GM18519 (cell line): Measurements from ENCODE around the gene TMEM223.
"Not testable (repeated sequence)": the region's sequence is repeated elsewhere in the genome, so short reads cannot be mapped to it uniquely, and the experiment has no call there.

ENCODE experiments used
- ATAC-seq: cut with Tn5 transposase; IDR thresholded peaks from one replicate; pipeline ENCODE4 v1.9.1; 2021; ENCODE audit warnings: mild to moderate bottlenecking, moderate library complexity; ENCODE audit not compliant: unreplicated experiment, low FRiP score

The TMEM223 gene

GRCh38 chr11:62791501-62792201 lies at the start of gene TMEM223:
TSS of gene TMEM223 (minus strand) at chr11:62792006. CDS start at chr11:62791994, 12 bp downstream.
- peak; percentile 36 for ATAC-seq

GRCh38 chr11:62840721-62841360 lies 49.0 kb upstream of the TMEM223 start:
- not testable (repeated sequence) for ATAC-seq

GRCh38 chr11:62839050-62839945 lies 47.5 kb upstream of the TMEM223 start, which contains the start of gene WDR74:
TSS of gene WDR74 (minus strand) at chr11:62839590. CDS start at chr11:62839570, 20 bp downstream.
- peak; percentile 28 for ATAC-seq

- no peak for ATAC-seq
Observed at GRCh38 chr11:62835336-62835735, 43.5 kb upstream of the TMEM223 start.

- no peak for ATAC-seq
Observed at GRCh38 chr11:62832336-62833234, 40.8 kb upstream of the TMEM223 start, which contains the start of gene TEX54. TSS of gene TEX54 (minus strand) at chr11:62832841.

GRCh38 chr11:62831520-62832335 lies 39.9 kb upstream of the TMEM223 start, which contains the start of gene STX5:
TSS of gene STX5 (minus strand) at chr11:62832051. CDS start at chr11:62831243, 808 bp downstream.
- ATAC-seq = peak; percentile 46

GRCh38 chr11:62830904-62831519 lies 39.2 kb upstream of the TMEM223 start:
- ATAC-seq = no peak

- not testable (repeated sequence) for ATAC-seq
Observed at GRCh38 chr11:62828130-62828529, 36.3 kb upstream of the TMEM223 start.

GRCh38 chr11:62823677-62824076 lies 31.9 kb upstream of the TMEM223 start:
- ATAC-seq = no peak

GRCh38 chr11:62817129-62817528 lies 25.3 kb upstream of the TMEM223 start:
- no peak for ATAC-seq

- no peak for ATAC-seq
Observed at GRCh38 chr11:62816557-62816956, 24.8 kb upstream of the TMEM223 start.

GRCh38 chr11:62811659-62812058 lies 19.9 kb upstream of the TMEM223 start:
- ATAC-seq = no peak

- ATAC-seq = no peak
Observed at GRCh38 chr11:62810748-62811147, 18.9 kb upstream of the TMEM223 start.

- no peak for ATAC-seq
Observed at GRCh38 chr11:62806611-62807121, 14.9 kb upstream of the TMEM223 start.

- no peak for ATAC-seq
Observed at GRCh38 chr11:62805961-62806441, 14.2 kb upstream of the TMEM223 start.

GRCh38 chr11:62805076-62805892 lies 13.5 kb upstream of the TMEM223 start, which contains the start of gene NXF1:
TSS of gene NXF1 (minus strand) at chr11:62805440. CDS start at chr11:62805356, 84 bp downstream.
- ATAC-seq = peak; percentile 64
